Calu3 (cell line): ENCODE results near the gene TSSC4. TPM values are rescaled to one million over a fixed set of nuclear protein-coding genes. Genes with fewer than 3 reads are reported as not detected.

Experiments used
- BruUV-seq: library from RNA; stranded (reverse); fragments of 400-500 nt; replicated peaks from 2 replicates; lab custom pipeline; 2021; lab: Mats Ljungman, UMichigan
- CTCF ChIA-PET: fragments of 300-600 bp; sonication (Branson Sonifier 250); formaldehyde crosslinking; loops from one replicate; lab custom pipeline; 2022; ENCODE audit warnings: antibody characterized with exemption; lab: Charles Lee
- DNase-seq: peaks from one replicate; pipeline ENCODE4 v3.0.0; 2022
- H3K27ac Mint-ChIP-seq: one replicate; pipeline ENCODE4 v1.8.0; 2022; ENCODE audit warnings: mixed read lengths; ENCODE audit not compliant: unreplicated experiment
- H3K27me3 Mint-ChIP-seq: one replicate; pipeline ENCODE4 v1.8.0; 2022; ENCODE audit warnings: mixed read lengths; ENCODE audit not compliant: unreplicated experiment
- H3K36me3 Mint-ChIP-seq: one replicate; pipeline ENCODE4 v1.8.0; 2022; ENCODE audit warnings: mild to moderate bottlenecking, moderate library complexity, mixed read lengths; ENCODE audit not compliant: insufficient read depth, unreplicated experiment
- H3K4me1 Mint-ChIP-seq: one replicate; pipeline ENCODE4 v1.8.0; 2022; ENCODE audit warnings: mild to moderate bottlenecking, low read depth, mixed read lengths; ENCODE audit not compliant: unreplicated experiment
- H3K4me3 Mint-ChIP-seq: one replicate; pipeline ENCODE4 v1.8.0; 2022; ENCODE audit warnings: mild to moderate bottlenecking, low read depth, moderate library complexity, mixed read lengths; ENCODE audit not compliant: unreplicated experiment
- H3K9me3 Mint-ChIP-seq: one replicate; pipeline ENCODE4 v1.8.0; 2022; ENCODE audit warnings: low read depth, mixed read lengths; ENCODE audit not compliant: unreplicated experiment
- CTCF ChIP-seq: fragments of 200-600 bp; IDR thresholded peaks from one replicate; pipeline ENCODE4 v1.8.0; 2022; ENCODE audit warnings: antibody characterized with exemption; ENCODE audit not compliant: unreplicated experiment
- intact Hi-C: fragments of 100-400 bp; cut with micrococcal nuclease; formaldehyde crosslinking; loops from one replicate; pipeline ENCODE4 v1.10.0; 2022; ENCODE audit not compliant: unreplicated experiment
- total RNA-seq: library from RNA; stranded (reverse); gene quantifications from 2 replicates; pipeline ENCODE4 v1.2.3, GENCODE V29; 2022

Gene TSSC4
- total RNA-seq, 1 experiment from 2014 or later, result 49.4 TPM

- Mint-ChIP-seq H3K27me3 (peaks cover 65% of the 10 kb centered on the region), H3K9me3 (no peaks in the 10 kb centered on the region), H3K36me3 (peaks cover 5% of the 10 kb centered on the region), H3K4me3 (no peak overlapping the region), H3K27ac (no peak overlapping the region), H3K4me1 (peaks cover 16% of the 10 kb centered on the region)
- intact Hi-C loops, result loop anchor here (5.0 kb wide), 1 partner anchor 552 kb away; the partner anchor contains the start of gene NAP1L4
- no peak for TF ChIP-seq CTCF
- no TSS peak for BruUV-seq
- CTCF ChIA-PET, result interaction anchor here (0.7 kb wide), 1 partner anchor 970 kb away, joined by 3 read pairs; no protein-coding TSS in a partner anchor
- DNase-seq, result no peak
Observed at GRCh38 chr11:2440646-2441045, 40.1 kb downstream of the TSSC4 start.

- CTCF ChIA-PET, result interaction anchor here (0.5 to 0.7 kb wide), 2 partner anchors 459 to 970 kb away, joined by 3 to 4 read pairs; no protein-coding TSS in a partner anchor
- Mint-ChIP-seq H3K4me1 (peaks cover 16% of the 10 kb centered on the region), H3K27ac (no peak overlapping the region), H3K27me3 (peaks cover 65% of the 10 kb centered on the region), H3K4me3 (no peak overlapping the region), H3K9me3 (no peaks in the 10 kb centered on the region), H3K36me3 (peaks cover 10% of the 10 kb centered on the region)
- no peak for DNase-seq
- TF ChIP-seq CTCF, result no peak
- intact Hi-C loops, result loop anchor here (5.0 kb wide), 1 partner anchor 551 kb away; the partner anchor contains the start of gene NAP1L4
- BruUV-seq, result no TSS peak
Observed at GRCh38 chr11:2441171-2441570, 40.6 kb downstream of the TSSC4 start.

- BruUV-seq, result no TSS peak
- no peak overlapping the region for H3K4me3 Mint-ChIP-seq
- no peaks in the 10 kb centered on the region for H3K9me3 Mint-ChIP-seq
- H3K27me3 Mint-ChIP-seq, result peaks cover 64% of the 10 kb centered on the region
- intact Hi-C loops, result loop anchor here (5.0 kb wide), 1 partner anchor 550 kb away; the partner anchor contains the start of gene NAP1L4
- no peak overlapping the region for H3K27ac Mint-ChIP-seq
- no peak for DNase-seq
- no peak for TF ChIP-seq CTCF
- CTCF ChIA-PET, result no interaction called here
- H3K36me3 Mint-ChIP-seq, result peaks cover 11% of the 10 kb centered on the region
- peaks cover 16% of the 10 kb centered on the region for H3K4me1 Mint-ChIP-seq
Observed at GRCh38 chr11:2442589-2442988, 42.0 kb downstream of the TSSC4 start.

GRCh38 chr11:2443406-2443805 is 42.9 kb downstream of the TSSC4 start:
- intact Hi-C loops, result loop anchor here (5.0 kb wide), 1 partner anchor 549 kb away; the partner anchor contains the start of gene NAP1L4
- Mint-ChIP-seq H3K27ac (no peak overlapping the region), H3K4me3 (no peak overlapping the region), H3K36me3 (peaks cover 11% of the 10 kb centered on the region), H3K27me3 (peaks cover 56% of the 10 kb centered on the region), H3K9me3 (no peaks in the 10 kb centered on the region), H3K4me1 (peaks cover 16% of the 10 kb centered on the region)
- CTCF ChIA-PET, result no interaction called here
- no TSS peak for BruUV-seq
- no peak for DNase-seq
- TF ChIP-seq CTCF, result no peak
